HL-60 (cell line): ENCODE data around the gene NIPA2.

ENCODE experiments used
- DNase-seq, 2 experiments: peaks; one replicate each; pipeline ENCODE4 v3.0.0-alpha.2; 2010 to 2020; ENCODE audit warnings: low read depth in 1 of 2, low spot score in 1 of 2
- H3K27ac ChIP-seq: fragments of 250-450 bp; sonication (Bioruptor Pico); replicated peaks from 2 replicates; pipeline ENCODE4 v1.5.1; 2020; ENCODE audit warnings: mild to moderate bottlenecking, moderate library complexity
- H3K27me3 ChIP-seq: fragments of 250-450 bp; sonication (Bioruptor Pico); 2 replicates; pipeline ENCODE4 v1.5.1; 2021; ENCODE audit warnings: mild to moderate bottlenecking, moderate library complexity; ENCODE audit not compliant: insufficient read depth, poor library complexity, severe bottlenecking
- H3K4me3 ChIP-seq: replicated peaks from 2 replicates; pipeline ENCODE4 v1.5.1; 2011; ENCODE audit warnings: mild to moderate bottlenecking, control low read depth, low read length; ENCODE audit not compliant: insufficient read depth
- GABPA ChIP-seq: IDR thresholded peaks from 2 replicates; pipeline ENCODE4 v1.6.1; 2012; ENCODE audit warnings: low read depth
- POLR2AphosphoS5 ChIP-seq: IDR thresholded peaks from 2 replicates; pipeline ENCODE4 v1.6.1; 2012; ENCODE audit warnings: low read depth
- SPI1 ChIP-seq: IDR thresholded peaks from 2 replicates; pipeline ENCODE4 v1.6.1; 2012; ENCODE audit warnings: low read depth, mild to moderate bottlenecking, borderline replicate concordance
- TF ChIP-seq, protein P1 (sequence below): IDR thresholded peaks from one replicate; pipeline ENCODE4 v1.5.1; 2011; ENCODE audit warnings: low read length, control low read depth, inconsistent platforms; ENCODE audit not compliant: insufficient read depth
- TF ChIP-seq, protein P2 (sequence below): IDR thresholded peaks from 2 replicates; pipeline ENCODE4 v1.6.1; 2012; ENCODE audit warnings: low read depth; ENCODE audit not compliant: insufficient replicate concordance

The NIPA2 gene

DNA sequence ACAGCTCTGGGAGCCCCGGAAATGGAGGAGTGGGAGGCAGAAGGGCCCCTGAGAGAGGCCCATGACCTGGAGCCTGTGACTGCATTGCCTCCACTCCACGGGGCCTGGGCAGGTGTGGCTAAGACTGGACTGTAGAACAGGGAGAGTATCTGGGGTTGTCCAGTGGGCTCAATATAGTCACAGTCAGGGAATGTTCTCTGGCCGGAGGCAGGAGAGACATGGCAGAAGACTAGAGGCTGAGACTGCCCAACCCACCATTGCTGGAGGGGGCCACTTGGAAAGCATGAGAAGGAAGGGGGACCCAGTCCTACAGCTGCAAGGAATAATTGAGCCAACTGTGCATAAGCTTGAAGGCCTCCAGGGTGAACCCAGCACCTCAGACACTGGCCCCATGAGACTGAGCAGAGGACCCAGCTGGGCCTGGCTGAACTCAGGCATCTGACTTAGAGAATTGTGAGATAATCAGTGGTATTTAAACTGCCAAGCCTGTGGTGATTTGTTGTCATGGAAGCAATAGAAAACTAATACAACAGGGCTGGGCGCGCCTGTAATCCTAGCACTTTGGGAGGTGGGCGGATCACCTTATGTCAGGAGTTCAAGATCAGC is 33.1 kb downstream of the NIPA2 start:
- H3K27ac ChIP-seq = no peak overlapping the region
- no peak for DNase-seq
- TF ChIP-seq POLR2AphosphoS5 (no peak), GABPA (no peak), SPI1 (no peak)
- TF ChIP-seq, protein P1, sequence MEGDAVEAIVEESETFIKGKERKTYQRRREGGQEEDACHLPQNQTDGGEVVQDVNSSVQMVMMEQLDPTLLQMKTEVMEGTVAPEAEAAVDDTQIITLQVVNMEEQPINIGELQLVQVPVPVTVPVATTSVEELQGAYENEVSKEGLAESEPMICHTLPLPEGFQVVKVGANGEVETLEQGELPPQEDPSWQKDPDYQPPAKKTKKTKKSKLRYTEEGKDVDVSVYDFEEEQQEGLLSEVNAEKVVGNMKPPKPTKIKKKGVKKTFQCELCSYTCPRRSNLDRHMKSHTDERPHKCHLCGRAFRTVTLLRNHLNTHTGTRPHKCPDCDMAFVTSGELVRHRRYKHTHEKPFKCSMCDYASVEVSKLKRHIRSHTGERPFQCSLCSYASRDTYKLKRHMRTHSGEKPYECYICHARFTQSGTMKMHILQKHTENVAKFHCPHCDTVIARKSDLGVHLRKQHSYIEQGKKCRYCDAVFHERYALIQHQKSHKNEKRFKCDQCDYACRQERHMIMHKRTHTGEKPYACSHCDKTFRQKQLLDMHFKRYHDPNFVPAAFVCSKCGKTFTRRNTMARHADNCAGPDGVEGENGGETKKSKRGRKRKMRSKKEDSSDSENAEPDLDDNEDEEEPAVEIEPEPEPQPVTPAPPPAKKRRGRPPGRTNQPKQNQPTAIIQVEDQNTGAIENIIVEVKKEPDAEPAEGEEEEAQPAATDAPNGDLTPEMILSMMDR = no peak
- TF ChIP-seq, protein P2, sequence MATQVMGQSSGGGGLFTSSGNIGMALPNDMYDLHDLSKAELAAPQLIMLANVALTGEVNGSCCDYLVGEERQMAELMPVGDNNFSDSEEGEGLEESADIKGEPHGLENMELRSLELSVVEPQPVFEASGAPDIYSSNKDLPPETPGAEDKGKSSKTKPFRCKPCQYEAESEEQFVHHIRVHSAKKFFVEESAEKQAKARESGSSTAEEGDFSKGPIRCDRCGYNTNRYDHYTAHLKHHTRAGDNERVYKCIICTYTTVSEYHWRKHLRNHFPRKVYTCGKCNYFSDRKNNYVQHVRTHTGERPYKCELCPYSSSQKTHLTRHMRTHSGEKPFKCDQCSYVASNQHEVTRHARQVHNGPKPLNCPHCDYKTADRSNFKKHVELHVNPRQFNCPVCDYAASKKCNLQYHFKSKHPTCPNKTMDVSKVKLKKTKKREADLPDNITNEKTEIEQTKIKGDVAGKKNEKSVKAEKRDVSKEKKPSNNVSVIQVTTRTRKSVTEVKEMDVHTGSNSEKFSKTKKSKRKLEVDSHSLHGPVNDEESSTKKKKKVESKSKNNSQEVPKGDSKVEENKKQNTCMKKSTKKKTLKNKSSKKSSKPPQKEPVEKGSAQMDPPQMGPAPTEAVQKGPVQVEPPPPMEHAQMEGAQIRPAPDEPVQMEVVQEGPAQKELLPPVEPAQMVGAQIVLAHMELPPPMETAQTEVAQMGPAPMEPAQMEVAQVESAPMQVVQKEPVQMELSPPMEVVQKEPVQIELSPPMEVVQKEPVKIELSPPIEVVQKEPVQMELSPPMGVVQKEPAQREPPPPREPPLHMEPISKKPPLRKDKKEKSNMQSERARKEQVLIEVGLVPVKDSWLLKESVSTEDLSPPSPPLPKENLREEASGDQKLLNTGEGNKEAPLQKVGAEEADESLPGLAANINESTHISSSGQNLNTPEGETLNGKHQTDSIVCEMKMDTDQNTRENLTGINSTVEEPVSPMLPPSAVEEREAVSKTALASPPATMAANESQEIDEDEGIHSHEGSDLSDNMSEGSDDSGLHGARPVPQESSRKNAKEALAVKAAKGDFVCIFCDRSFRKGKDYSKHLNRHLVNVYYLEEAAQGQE = no peak
- H3K27me3 ChIP-seq = no peaks in the 10 kb centered on the region
- H3K4me3 ChIP-seq = no peak overlapping the region

DNA sequence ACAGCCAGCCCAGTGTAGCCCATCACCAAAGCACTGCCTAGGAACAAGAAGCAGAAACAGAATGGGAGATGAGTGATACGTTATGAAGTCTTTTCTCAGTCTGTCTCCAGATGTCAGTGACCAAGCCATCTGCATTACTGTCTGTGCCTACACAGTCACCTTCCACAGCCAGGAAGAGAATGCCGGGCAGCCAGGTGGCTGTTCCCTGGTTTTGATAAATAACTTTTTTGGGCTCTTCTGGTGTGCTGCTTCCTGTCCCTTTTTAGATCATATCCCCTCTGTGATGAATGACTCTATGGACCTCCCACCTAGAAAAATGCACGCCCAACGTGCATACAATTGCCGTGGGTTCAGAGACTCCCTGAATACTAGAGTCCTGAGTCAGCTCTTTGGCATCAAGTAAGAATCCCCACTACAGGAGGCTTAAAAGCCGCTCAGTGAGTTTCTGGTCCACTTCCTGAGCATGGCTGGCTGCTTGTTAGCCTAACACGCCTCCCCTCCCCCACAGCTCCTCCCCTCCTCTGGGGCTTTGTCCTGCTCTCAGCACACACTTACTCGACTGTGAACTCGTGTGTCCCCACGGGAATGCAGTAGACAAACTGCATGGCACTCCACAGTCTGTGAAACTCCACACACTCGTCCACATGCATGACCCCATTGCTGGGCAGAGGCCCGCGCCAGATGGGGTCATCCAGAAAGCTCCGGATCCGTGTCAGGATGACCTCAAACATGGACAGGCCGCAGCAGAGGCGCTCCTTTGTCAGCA is 34.7 kb downstream of the NIPA2 start:
- no peak overlapping the region for H3K27ac ChIP-seq

DNA sequence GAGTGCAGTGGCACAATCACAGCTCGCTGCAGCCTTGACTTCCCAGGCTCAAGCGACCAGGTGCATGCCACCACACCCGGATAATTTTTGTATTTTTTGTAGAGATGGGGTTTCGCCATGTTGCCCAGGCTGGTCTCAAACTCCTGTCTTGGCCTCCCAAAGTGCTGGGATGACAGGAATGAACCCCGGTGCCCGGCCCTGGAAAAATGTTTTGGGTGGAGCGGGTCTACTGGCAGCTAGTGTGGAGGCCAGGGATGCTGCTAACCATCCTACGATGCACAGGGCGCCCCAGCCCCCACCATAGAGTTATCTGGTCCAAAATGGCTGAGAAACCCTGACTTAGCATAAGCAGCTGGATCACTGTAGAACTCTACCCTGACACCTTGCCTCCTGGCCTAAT is 35.4 kb downstream of the NIPA2 start:
- no peak for DNase-seq
- no peak overlapping the region for H3K4me3 ChIP-seq
- H3K27ac ChIP-seq = no peak overlapping the region
- no peaks in the 10 kb centered on the region for H3K27me3 ChIP-seq
- no peak for TF ChIP-seq SPI1
- TF ChIP-seq POLR2AphosphoS5 = no peak
- TF ChIP-seq, protein P2 = no peak
- no peak for TF ChIP-seq GABPA
- TF ChIP-seq, protein P1 = no peak

More for the DNA sequence above, 34.7 kb downstream of the NIPA2 start:
- DNase-seq = no peak
- Histone ChIP-seq H3K4me3 (no peak overlapping the region), H3K27me3 (no peaks in the 10 kb centered on the region)
- TF ChIP-seq GABPA (no peak), POLR2AphosphoS5 (no peak), SPI1 (no peak)
- TF ChIP-seq, protein P2 = no peak
- TF ChIP-seq, protein P1 = no peak
